ENCODE results near the gene SMIM1.
A peak's percentile ranks its signal among the peaks of the same experiment; 100 is the strongest.

The SMIM1 gene

GRCh38 chr1:3790500-3790923 lies 18.0 kb downstream of the SMIM1 start:
- Histone ChIP-seq H2BK15ac (ENCODE audit: low read length) (no peak overlapping the region), H3K9me3 (replicated peaks in 1 of 2; ENCODE audit: control insufficient read depth in 2 of 2, insufficient read depth in 1 of 2, low read depth in 1 of 2, low read length in 2 of 2) (no peaks in the 10 kb centered on the region), H3K18ac (ENCODE audit: low read length) (no peak overlapping the region), H3K27ac (replicated peaks; ENCODE audit: low read length) (no peak overlapping the region), H3K36me3 (replicated peaks in 1 of 2; ENCODE audit: control insufficient read depth in 2 of 2, insufficient read depth in 2 of 2, low read length in 2 of 2) (peaks cover 13 to 58% of the 10 kb centered on the region in 2 donors), H3K14ac (ENCODE audit: low read length) (peak overlapping the region; percentile 56), H3K4me3 (ENCODE audit: low read length in 2 of 2) (no peak overlapping the region), H2AK5ac (ENCODE audit: low read depth, low read length) (no peak overlapping the region), H4K91ac (ENCODE audit: low read depth, low read length, poor library complexity) (no peak overlapping the region), H3K79me1 (ENCODE audit: low read depth, low read length) (peaks cover 22% of the 10 kb centered on the region), H4K8ac (ENCODE audit: low read depth, low read length) (no peak overlapping the region), H3K4me1 (ENCODE audit: control insufficient read depth in 2 of 2, insufficient read depth in 1 of 2, low read depth in 1 of 2, low read length in 2 of 2) (peaks cover 8 to 9% of the 10 kb centered on the region in 2 donors), H3K23ac (ENCODE audit: low read depth, low read length, poor library complexity) (no peak overlapping the region), H2BK12ac (ENCODE audit: low read length) (no peak overlapping the region), H2BK120ac (ENCODE audit: low read depth, low read length) (no peak overlapping the region), H3K9ac (ENCODE audit: low read depth, low read length, poor library complexity) (peak overlapping the region; percentile 63), H3K27me3 (ENCODE audit: control insufficient read depth in 3 of 3, insufficient read depth in 3 of 3, low read depth in 1 of 3, low read length in 3 of 3) (no peaks in the 10 kb centered on the region), H3K4ac (ENCODE audit: low read length) (no peak overlapping the region), H2AFZ (ENCODE audit: low read length) (no peak overlapping the region), H3K4me2 (ENCODE audit: insufficient read depth, low read length, poor library complexity, severe bottlenecking) (no peak overlapping the region), H2BK5ac (ENCODE audit: low read length) (no peak overlapping the region)
- no CpG with 5 or more reads among the region's 12 CpGs for whole genome bisulfite sequencing, 2 donors (ENCODE audit: extremely low coverage in 2 of 2, insufficient read length in 2 of 2, insufficient replicate concordance in 1 of 2)
- DNase-seq (ENCODE audit: low spot score): no peak

DNA sequence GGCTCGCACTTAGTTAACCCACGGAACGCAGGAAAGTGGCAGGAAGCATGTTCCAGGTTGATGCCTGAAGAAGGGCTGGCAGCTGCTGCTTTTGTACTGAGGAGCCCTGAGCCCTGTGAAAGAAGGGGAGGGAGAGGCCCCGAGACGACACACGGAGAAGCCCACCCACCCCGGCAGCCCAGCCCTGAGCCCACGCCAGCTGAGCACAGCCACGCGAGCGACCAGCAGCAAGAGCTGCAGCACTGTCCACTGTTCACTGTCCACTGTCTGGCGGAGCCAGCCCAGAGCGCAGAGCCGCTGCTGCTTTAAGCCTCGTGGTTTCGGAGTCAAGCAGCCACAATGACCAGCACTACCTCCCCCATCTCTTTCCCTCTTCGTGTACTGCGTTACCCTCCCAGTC lies 18.4 kb downstream of the SMIM1 start:
- H3K14ac ChIP-seq (ENCODE audit: low read length): no peak overlapping the region
- no CpG with 5 or more reads among the region's 18 CpGs for WGBS, 2 donors (ENCODE audit: extremely low coverage in 2 of 2, insufficient read length in 2 of 2, insufficient replicate concordance in 1 of 2)
- no peak for DNase-seq (ENCODE audit: low spot score)

GRCh38 chr1:3795453-3796214 lies 23.1 kb downstream of the SMIM1 start:
- Histone ChIP-seq H3K27me3 (ENCODE audit: control insufficient read depth in 3 of 3, insufficient read depth in 3 of 3, low read depth in 1 of 3, low read length in 3 of 3) (no peaks in the 10 kb centered on the region), H3K4me2 (ENCODE audit: insufficient read depth, low read length, poor library complexity, severe bottlenecking) (peak overlapping the region; percentile 83), H3K18ac (ENCODE audit: low read length) (peak overlapping the region; percentile 87), H3K27ac (replicated peaks; ENCODE audit: low read length) (no peak overlapping the region), H3K23ac (ENCODE audit: low read depth, low read length, poor library complexity) (no peak overlapping the region), H3K4me1 (ENCODE audit: control insufficient read depth in 2 of 2, insufficient read depth in 1 of 2, low read depth in 1 of 2, low read length in 2 of 2) (peaks cover 11 to 13% of the 10 kb centered on the region in 2 donors), H2BK12ac (ENCODE audit: low read length) (no peak overlapping the region), H3K4ac (ENCODE audit: low read length) (peak overlapping the region; percentile 66), H3K36me3 (replicated peaks in 1 of 2; ENCODE audit: control insufficient read depth in 2 of 2, insufficient read depth in 2 of 2, low read length in 2 of 2) (peaks cover 2 to 16% of the 10 kb centered on the region in 2 donors), H3K79me1 (ENCODE audit: low read depth, low read length) (peaks cover 8% of the 10 kb centered on the region), H3K9ac (ENCODE audit: low read depth, low read length, poor library complexity) (peak overlapping the region; percentile 93), H2AFZ (ENCODE audit: low read length) (peak overlapping the region; percentile 95), H2BK120ac (ENCODE audit: low read depth, low read length) (no peak overlapping the region), H3K14ac (ENCODE audit: low read length) (no peak overlapping the region), H3K4me3 (ENCODE audit: low read length in 2 of 2) (peak overlapping the region; percentile 68 to 96), H4K91ac (ENCODE audit: low read depth, low read length, poor library complexity) (no peak overlapping the region), H2AK5ac (ENCODE audit: low read depth, low read length) (peak overlapping the region; percentile 92), H3K9me3 (replicated peaks in 1 of 2; ENCODE audit: control insufficient read depth in 2 of 2, insufficient read depth in 1 of 2, low read depth in 1 of 2, low read length in 2 of 2) (peaks cover 0 to 3% of the 10 kb centered on the region in 2 donors), H2BK5ac (ENCODE audit: low read length) (peak overlapping the region; percentile 75), H4K8ac (ENCODE audit: low read depth, low read length) (no peak overlapping the region), H2BK15ac (ENCODE audit: low read length) (no peak overlapping the region)
- no CpG with 5 or more reads among the region's 53 CpGs for WGBS, 2 donors (ENCODE audit: extremely low coverage in 2 of 2, insufficient read length in 2 of 2, insufficient replicate concordance in 1 of 2)
- DNase-seq (ENCODE audit: low spot score): no peak

More for the DNA sequence above, 18.4 kb downstream of the SMIM1 start:
- Histone ChIP-seq H3K9me3 (replicated peaks in 1 of 2; ENCODE audit: control insufficient read depth in 2 of 2, insufficient read depth in 1 of 2, low read depth in 1 of 2, low read length in 2 of 2) (no peaks in the 10 kb centered on the region), H3K27ac (replicated peaks; ENCODE audit: low read length) (no peak overlapping the region), H3K9ac (ENCODE audit: low read depth, low read length, poor library complexity) (no peak overlapping the region), H4K8ac (ENCODE audit: low read depth, low read length) (no peak overlapping the region), H3K79me1 (ENCODE audit: low read depth, low read length) (peaks cover 26% of the 10 kb centered on the region), H3K27me3 (ENCODE audit: control insufficient read depth in 3 of 3, insufficient read depth in 3 of 3, low read depth in 1 of 3, low read length in 3 of 3) (no peaks in the 10 kb centered on the region), H3K4ac (ENCODE audit: low read length) (no peak overlapping the region), H2BK12ac (ENCODE audit: low read length) (no peak overlapping the region), H2AFZ (ENCODE audit: low read length) (no peak overlapping the region), H4K91ac (ENCODE audit: low read depth, low read length, poor library complexity) (no peak overlapping the region), H2AK5ac (ENCODE audit: low read depth, low read length) (no peak overlapping the region), H2BK15ac (ENCODE audit: low read length) (no peak overlapping the region), H3K4me2 (ENCODE audit: insufficient read depth, low read length, poor library complexity, severe bottlenecking) (no peak overlapping the region), H3K36me3 (replicated peaks in 1 of 2; ENCODE audit: control insufficient read depth in 2 of 2, insufficient read depth in 2 of 2, low read length in 2 of 2) (peaks cover 11 to 53% of the 10 kb centered on the region in 2 donors), H3K23ac (ENCODE audit: low read depth, low read length, poor library complexity) (no peak overlapping the region), H3K4me1 (ENCODE audit: control insufficient read depth in 2 of 2, insufficient read depth in 1 of 2, low read depth in 1 of 2, low read length in 2 of 2) (peaks cover 8 to 9% of the 10 kb centered on the region in 2 donors), H2BK120ac (ENCODE audit: low read depth, low read length) (no peak overlapping the region), H2BK5ac (ENCODE audit: low read length) (no peak overlapping the region), H3K18ac (ENCODE audit: low read length) (no peak overlapping the region), H3K4me3 (ENCODE audit: low read length in 2 of 2) (no peak overlapping the region)

GRCh38 chr1:3796215-3797061 lies 23.9 kb downstream of the SMIM1 start, which contains the start of gene LRRC47:
LRRC47 (minus strand) TSS chr1:3796498; CDS start chr1:3796476, 22 bp downstream.
- peak within 1 kb of the TSS; percentile 92 for H2AK5ac ChIP-seq (ENCODE audit: low read depth, low read length)
- H3K4me1 ChIP-seq (ENCODE audit: control insufficient read depth in 2 of 2, insufficient read depth in 1 of 2, low read depth in 1 of 2, low read length in 2 of 2): peaks cover 11 to 13% of the 10 kb centered on the region in 2 donors
- H3K4me2 ChIP-seq (ENCODE audit: insufficient read depth, low read length, poor library complexity, severe bottlenecking): peak within 1 kb of the TSS; percentile 83
- H2BK12ac ChIP-seq (ENCODE audit: low read length): no peak within 1 kb of the TSS
- peak within 1 kb of the TSS; percentile 95 for H2AFZ ChIP-seq (ENCODE audit: low read length)
- peak within 1 kb of the TSS; percentile 96 for H3K23ac ChIP-seq (ENCODE audit: low read depth, low read length, poor library complexity)
- peaks cover 2 to 14% of the 10 kb centered on the region in 2 donors for H3K36me3 ChIP-seq (replicated peaks in 1 of 2; ENCODE audit: control insufficient read depth in 2 of 2, insufficient read depth in 2 of 2, low read length in 2 of 2)
- peak within 1 kb of the TSS; percentile 68 to 96 for H3K4me3 ChIP-seq (ENCODE audit: low read length in 2 of 2)
- no CpG with 5 or more reads among the region's 60 CpGs for WGBS, 2 donors (ENCODE audit: extremely low coverage in 2 of 2, insufficient read length in 2 of 2, insufficient replicate concordance in 1 of 2)
- peak within 1 kb of the TSS; percentile 87 for H3K18ac ChIP-seq (ENCODE audit: low read length)
- H3K4ac ChIP-seq (ENCODE audit: low read length): peak within 1 kb of the TSS; percentile 66
- H4K91ac ChIP-seq (ENCODE audit: low read depth, low read length, poor library complexity): no peak within 1 kb of the TSS
- no peaks in the 10 kb centered on the region for H3K27me3 ChIP-seq (ENCODE audit: control insufficient read depth in 3 of 3, insufficient read depth in 3 of 3, low read depth in 1 of 3, low read length in 3 of 3)
- peak within 1 kb of the TSS; percentile 93 for H3K9ac ChIP-seq (ENCODE audit: low read depth, low read length, poor library complexity)
- DNase-seq (ENCODE audit: low spot score): peak; percentile 76
- H3K27ac ChIP-seq (replicated peaks; ENCODE audit: low read length): no peak within 1 kb of the TSS
- no peak within 1 kb of the TSS for H2BK120ac ChIP-seq (ENCODE audit: low read depth, low read length)
- H3K14ac ChIP-seq (ENCODE audit: low read length): peak within 1 kb of the TSS; percentile 8
- H3K9me3 ChIP-seq (replicated peaks in 1 of 2; ENCODE audit: control insufficient read depth in 2 of 2, insufficient read depth in 1 of 2, low read depth in 1 of 2, low read length in 2 of 2): peaks cover 0 to 10% of the 10 kb centered on the region in 2 donors
- peaks cover 8% of the 10 kb centered on the region for H3K79me1 ChIP-seq (ENCODE audit: low read depth, low read length)
- no peak within 1 kb of the TSS for H2BK15ac ChIP-seq (ENCODE audit: low read length)
- no peak within 1 kb of the TSS for H4K8ac ChIP-seq (ENCODE audit: low read depth, low read length)
- H2BK5ac ChIP-seq (ENCODE audit: low read length): peak within 1 kb of the TSS; percentile 75

All from neuronal stem cell (in vitro differentiated cells).